Measurements from ENCODE around the gene CYP2D6.

GRCh38 chr22:42171946-42172719 is 41.5 kb upstream of the CYP2D6 start:
- TF ChIP-seq CTCF (IDR thresholded peaks at IDR 0.05; ENCODE audit: insufficient read depth, low read depth, low read length): no peak
- TF ChIP-seq EZH2 (IDR thresholded peaks at IDR 0.05; ENCODE audit: insufficient read depth, low read length): no peak

All from astrocyte (in vitro differentiated cells and primary cell).